Heart left ventricle (tissue), 13 donors: Measurements from ENCODE around the gene SIVA1.

ENCODE experiments used
- CTCF ChIP-seq, 12 donors: fragments of 200-600 bp; sonication (generic) in 4 of 12; IDR thresholded peaks; one replicate each; pipeline versions ENCODE4 v1.5.0 to v1.8.0; 2018 to 2022; ENCODE audit warnings: antibody characterized with exemption in 12 of 12, mild to moderate bottlenecking in 5 of 12
- POLR2A ChIP-seq, 2 donors: fragments of 450-650 bp; IDR thresholded peaks; one replicate each; pipeline ENCODE4 v1.6.1; 2017; ENCODE audit warnings: antibody characterized with exemption in 2 of 2, mild to moderate bottlenecking in 2 of 2, moderate library complexity in 2 of 2
- donor health status: ischemic (EF 13 %, LVEDD 7.1; RV severe dilation, severe dysfunction).
- donor health status: DM: no; HTN: yes; CAD: no.
- donor health status: DM: no; HTN: no; CAD: no.
- donor health status: ischemic (EF 25% LVEDD 6.9; RV normal size, moderate dysfunction).
- donor health status: ischemic (EF 25% LVEDD 5.7; RV mildly dilated, moderate dysfunction).
- donor health status: ischemic (EF 35%, LVEDD 5.7; RV mildly dilated, moderate dysfunction).
- donor health status: nonischemic (EF 11% LVEDD 7.7; RV severe dilation, severe dysfunction).
- donor health status: DM: yes; HTN: yes; CAD: no.
- donor health status: PGD.
- donor health status: ischemic (EF 29% LVEDD 5.4; RV normal size, mild dysfunction).
- donor health status: nonischemic (EF 23%, LVEDD 6.1; RV moderate dilation, normal function).

- TF ChIP-seq CTCF (IDR thresholded peaks at IDR 0.05) (no peak), POLR2A (IDR thresholded peaks at IDR 0.05) (no peak)
Measured at GRCh38 chr14:104770072-104770579, 17.2 kb downstream of the SIVA1 start.
